Measurements from ENCODE around the gene UPF1. TPM values are rescaled to one million over a fixed set of nuclear protein-coding genes. Genes with fewer than 3 reads are reported as not detected.
A peak's percentile ranks its signal among the peaks of the same experiment; 100 is the strongest.

The UPF1 gene
- total and polyA plus RNA-seq, 2 of the 13 experiments (the other 11 are each of a cell fraction or from before 2014, with no cell fraction given): 16.9 to 41.8 TPM

DNA sequence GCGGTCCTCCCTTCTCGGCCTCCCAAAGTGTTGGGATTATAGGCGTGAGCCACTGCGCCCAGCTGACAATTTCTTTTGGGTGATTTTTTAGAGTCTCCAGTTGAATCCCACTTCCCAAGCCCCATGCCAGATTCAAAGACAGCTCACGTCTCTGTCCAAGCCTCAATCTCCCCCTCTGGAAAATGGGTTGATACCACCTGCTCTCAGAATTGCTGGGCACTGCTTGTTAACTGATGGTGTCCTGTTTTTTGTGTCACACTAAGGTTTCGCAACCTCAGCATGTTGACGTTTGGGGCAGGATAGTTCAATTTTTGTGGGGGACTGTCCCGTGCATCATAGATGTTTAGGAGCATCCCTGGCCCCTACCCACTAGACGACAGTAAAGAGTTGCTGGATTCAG lies 14.2 kb upstream of the UPF1 start:
- in situ Hi-C loops (cut with HindIII; ENCODE audit: extremely low pct_ligation_motif_present, low pct_unique_long_range_greater_than_20kb): no loop called here
- DNase-seq (ENCODE audit: low spot score) (no peak), FAIRE-seq (no peak), ATAC-seq (no peak)
- Histone ChIP-seq H3K9me3 (ENCODE audit: low read length) (no peaks in the 10 kb centered on the region), H3K4me3 (replicated peaks in 1 of 3; ENCODE audit: insufficient read depth in 1 of 3, low read depth in 2 of 3, low read length in 3 of 3) (no peak overlapping the region), H3K36me3 (replicated peaks in 1 of 2; ENCODE audit: control insufficient read depth in 1 of 2, insufficient read depth in 2 of 2, low read length in 2 of 2) (no peaks in the 10 kb centered on the region), H3K27me3 (ENCODE audit: control insufficient read depth in 1 of 2, insufficient read depth in 2 of 2, low read length in 2 of 2) (peaks cover 2 to 21% of the 10 kb centered on the region in 2 experiments), H3K4me2 (ENCODE audit: low read depth, low read length) (no peak overlapping the region), H2AFZ (ENCODE audit: low read length) (no peak overlapping the region), H3K4me1 (ENCODE audit: insufficient read depth, low read length) (peaks cover 19% of the 10 kb centered on the region), H3K27ac (ENCODE audit: extremely low read length, insufficient read depth, low read length) (no peak overlapping the region), H4K20me1 (ENCODE audit: insufficient read depth, low read length) (no peaks in the 10 kb centered on the region), H3K9ac (ENCODE audit: insufficient read depth, low read depth, low read length) (no peak overlapping the region), H3K79me2 (ENCODE audit: insufficient read depth, low read length) (no peaks in the 10 kb centered on the region)
- 48% methylated on average over 9 of the region's 9 CpGs for WGBS (ENCODE audit: low lambda C conversion rate)
- intact Hi-C loops (cut with micrococcal nuclease; ENCODE audit: unreplicated experiment): no loop called here
- CTCF ChIA-PET (ENCODE audit: low intra/inter-chr PET ratio, low total read pairs): no interaction called here
- TF ChIP-seq MED8 (CRISPR knock-in tag; IDR thresholded peaks at IDR 0.05; ENCODE audit: insufficient replicate concordance): no peak
- TF ChIP-seq ZNF333 (CRISPR knock-in tag; IDR thresholded peaks at IDR 0.05; ENCODE audit: borderline replicate concordance): no peak
- peak; percentile 77 for TF ChIP-seq CEBPB (IDR thresholded peaks at IDR 0.05; ENCODE audit: borderline replicate concordance, low read depth, low read length)
- no peak for TF ChIP-seq HIVEP1 (CRISPR knock-in tag; IDR thresholded peaks at IDR 0.05)
- peak; percentile 87 for TF ChIP-seq ZNF629 (CRISPR knock-in tag; conservative IDR thresholded peaks at IDR 0.05)
- peak; percentile 39; the same call in 1 of the 2 replicates for TF ChIP-seq MAFF (IDR thresholded peaks at IDR 0.05; ENCODE audit: low read depth, low read length)
- 0 out of 2 replicates have a peak, but pooled peaks have one; percentile 36 for TF ChIP-seq ZMYM3 (CRISPR knock-in tag; IDR thresholded peaks at IDR 0.05)
- TF ChIP-seq, protein P1, sequence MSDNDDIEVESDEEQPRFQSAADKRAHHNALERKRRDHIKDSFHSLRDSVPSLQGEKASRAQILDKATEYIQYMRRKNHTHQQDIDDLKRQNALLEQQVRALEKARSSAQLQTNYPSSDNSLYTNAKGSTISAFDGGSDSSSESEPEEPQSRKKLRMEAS (IDR thresholded peaks at IDR 0.05): no peak
- TF ChIP-seq PHF8 (CRISPR knock-in tag; IDR thresholded peaks at IDR 0.05): no peak
- peak; percentile 31 to 72; a peak in 3 of 4 replicates for TF ChIP-seq MAFK (conservative IDR thresholded peaks at IDR 0.05 in 1 of 2, IDR thresholded peaks at IDR 0.05 in 1 of 2; ENCODE audit: low read length in 2 of 2)
- no peak for TF ChIP-seq HNRNPH1 (optimal IDR thresholded peaks at IDR 0.05; ENCODE audit: low read depth, low read length)
- no peak for TF ChIP-seq CHCHD3 (CRISPR knock-in tag; IDR thresholded peaks at IDR 0.05)
- POLR2A ChIA-PET: no interaction called here
- no TSS peak for BruUV-seq (replicated peaks)

All from HepG2 (cell line).